RPMI7951 (cell line): ENCODE results near the gene GIMAP8. TPM values are rescaled to one million over a fixed set of nuclear protein-coding genes. Genes with fewer than 3 reads are reported as not detected.
"Not testable (repeated sequence)": the region's sequence is repeated elsewhere in the genome, so short reads cannot be mapped to it uniquely, and the experiment has no call there.

Experiments used
- DNase-seq: peaks from one replicate; pipeline ENCODE4 v3.0.0-alpha.2; 2012; ENCODE audit warnings: low read depth
- total RNA-seq: library from RNA; depleted of rRNA; stranded (reverse); fragments of >200 nt; shearing (Covaris generic); gene quantifications from 2 replicates; pipeline ENCODE4 v1.2.3, GENCODE V29; 2014; rRNA removed

GIMAP8 gene
- total RNA-seq, 1 experiment from 2014 or later = 0.12 TPM

DNA sequence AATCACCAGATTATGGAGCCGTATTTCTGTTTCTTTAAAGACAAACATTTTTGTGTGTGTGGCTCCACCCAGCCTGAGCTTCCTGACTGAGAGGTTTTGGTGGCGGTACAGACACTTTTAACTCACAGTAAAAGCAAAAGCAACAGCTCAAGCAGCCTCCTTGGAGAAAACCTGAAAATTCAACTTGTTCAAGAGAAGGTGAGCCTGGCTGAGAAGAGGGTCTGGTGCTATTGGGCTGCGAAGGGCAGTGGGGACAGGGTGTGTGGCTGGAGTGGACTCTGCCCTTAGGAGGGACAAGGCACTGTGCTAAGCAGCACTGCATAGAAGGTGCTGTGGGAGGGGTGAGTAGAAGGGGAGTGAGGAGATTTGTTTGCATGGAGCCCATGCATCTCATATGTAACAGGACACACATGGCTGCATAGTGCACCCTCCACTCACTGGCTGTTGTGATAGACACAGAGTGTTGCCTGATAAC, 64.4 kb downstream of the GIMAP8 start, which contains the start of gene GIMAP7:
TSS of gene GIMAP7 (plus strand) at position 125 of the 475 bp plus-strand sequence. CDS start 5,103 bp downstream, outside the sequence.
- DNase-seq = no peak

- no peak for DNase-seq
Measured at GRCh38 chr7:150515248-150516147, 65.1 kb downstream of the GIMAP8 start.

DNA sequence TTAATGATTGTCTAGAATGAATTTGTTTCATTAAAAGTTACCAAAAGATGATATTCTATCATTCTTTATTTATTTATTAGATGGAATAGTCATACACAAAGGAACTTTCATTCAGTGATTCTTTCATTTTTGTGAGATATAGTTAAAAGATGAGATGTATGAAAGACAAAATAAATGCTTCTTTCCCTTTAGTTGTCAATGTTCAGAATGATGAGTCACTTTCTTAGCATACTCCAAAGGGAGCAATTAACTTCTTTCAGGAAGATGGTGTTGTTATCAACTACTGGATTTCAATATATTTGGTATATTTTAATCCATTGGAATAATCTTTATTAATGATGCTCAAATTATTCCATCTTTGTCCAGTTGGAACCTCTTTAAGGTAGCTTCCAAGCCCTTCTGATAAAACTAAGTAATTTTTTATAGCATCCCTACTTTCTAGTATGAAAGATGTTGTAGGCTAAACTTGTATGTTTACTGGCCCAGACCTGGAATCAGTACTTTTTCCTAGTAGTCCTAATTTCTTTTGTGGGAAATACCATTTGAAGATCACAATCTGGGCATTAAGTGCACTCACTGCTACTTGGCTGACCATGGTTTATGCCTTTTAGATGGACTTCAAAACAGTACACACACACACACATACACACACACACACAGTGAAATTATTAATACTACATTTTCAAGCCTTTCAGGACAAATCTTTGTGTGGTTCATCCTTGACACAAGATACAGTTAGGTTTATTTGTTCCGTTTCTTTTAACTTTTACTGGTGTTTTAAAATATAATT, 66.7 kb downstream of the GIMAP8 start:
- DNase-seq = no peak

GRCh38 chr7:150519310-150519709, 68.9 kb downstream of the GIMAP8 start:
- DNase-seq = no peak

DNA sequence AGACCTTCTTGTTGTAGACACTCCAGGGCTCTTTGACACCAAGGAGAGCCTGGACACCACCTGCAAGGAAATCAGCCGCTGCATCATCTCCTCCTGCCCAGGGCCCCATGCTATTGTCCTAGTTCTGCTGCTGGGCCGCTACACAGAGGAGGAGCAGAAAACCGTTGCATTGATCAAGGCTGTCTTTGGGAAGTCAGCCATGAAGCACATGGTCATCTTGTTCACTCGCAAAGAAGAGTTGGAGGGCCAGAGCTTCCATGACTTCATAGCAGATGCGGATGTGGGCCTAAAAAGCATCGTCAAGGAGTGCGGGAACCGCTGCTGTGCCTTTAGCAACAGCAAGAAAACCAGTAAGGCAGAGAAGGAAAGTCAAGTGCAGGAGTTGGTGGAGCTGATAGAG, 69.7 kb downstream of the GIMAP8 start:
- DNase-seq = no peak

GRCh38 chr7:150522931-150523330, 72.5 kb downstream of the GIMAP8 start:
- not testable (repeated sequence) for DNase-seq

DNA sequence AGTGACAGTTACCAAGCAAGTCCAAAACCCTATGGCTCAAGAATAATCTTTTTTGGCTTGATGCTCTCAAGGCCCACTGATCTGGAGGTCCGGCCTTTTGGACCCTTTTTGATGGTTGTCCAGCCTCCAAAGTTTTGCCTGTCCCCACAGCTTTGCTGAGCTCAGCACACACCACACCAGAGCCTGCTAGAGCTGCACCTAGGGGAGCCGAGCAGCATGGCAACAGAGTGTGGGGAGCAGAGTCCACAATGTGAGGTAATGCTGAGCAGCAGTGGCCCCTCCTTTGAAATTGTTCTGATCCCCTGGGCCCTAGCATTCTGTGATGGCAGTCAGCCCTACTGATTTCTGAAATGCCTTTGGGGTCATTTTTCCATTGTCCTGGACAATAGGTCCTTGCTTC, 73.6 kb downstream of the GIMAP8 start:
- no peak for DNase-seq

Other genes starting within 250 kb of the GIMAP8 start
- 7.9 and 9.5 TPM in 2 replicates for gene LRRC61, start 127.3 kb upstream of the GIMAP8 start, total RNA-seq
- gene ACTR3C, start 127.1 kb upstream of the GIMAP8 start, total RNA-seq = 9.7 and 18.1 TPM in 2 replicates
- 1.4 TPM in 1 of 2 replicates, not detected in the other for gene RARRES2, start 109.0 kb upstream of the GIMAP8 start, total RNA-seq
- 28.2 and 49.3 TPM in 2 replicates for gene REPIN1, start 81.8 kb upstream of the GIMAP8 start, total RNA-seq
- gene ZNF775, start 71.3 kb upstream of the GIMAP8 start, total RNA-seq = 1.8 and 3.4 TPM in 2 replicates
- not detected in 2 replicates for gene GIMAP7, start 64.2 kb downstream of the GIMAP8 start, total RNA-seq
- not detected in 2 replicates for gene GIMAP4, start 116.8 kb downstream of the GIMAP8 start, total RNA-seq
- 0.48 TPM in 1 of 2 replicates, not detected in the other for gene GIMAP6, start 181.8 kb downstream of the GIMAP8 start, total RNA-seq
- 9.1 and 11.5 TPM in 2 replicates for gene GIMAP2, start 235.1 kb downstream of the GIMAP8 start, total RNA-seq